Astrocyte of the spinal cord (primary cell): ENCODE measurements around the gene SHOC2.
"Not testable (repeated sequence)": the region's sequence is repeated elsewhere in the genome, so short reads cannot be mapped to it uniquely, and the experiment has no call there.

Source experiments
- DNase-seq: peaks from one replicate; pipeline ENCODE4 v3.0.0; 2011; ENCODE audit warnings: low read depth, low spot score
- H3K4me3 ChIP-seq: 2 replicates; pipeline ENCODE4 v1.5.1; 2011; ENCODE audit warnings: low read depth, mild to moderate bottlenecking, low read length, moderate library complexity
- in situ Hi-C: cut with HindIII; loops from 2 replicates; pipeline ENCODE4 v1.10.0; 2017; ENCODE audit warnings: low sequenced_read_pairs
- TF ChIP-seq, protein P1 (sequence below): IDR thresholded peaks from 2 replicates; pipeline ENCODE4 v1.5.1; 2012; ENCODE audit warnings: low read depth, mild to moderate bottlenecking, low read length, inconsistent platforms

The SHOC2 gene

DNA sequence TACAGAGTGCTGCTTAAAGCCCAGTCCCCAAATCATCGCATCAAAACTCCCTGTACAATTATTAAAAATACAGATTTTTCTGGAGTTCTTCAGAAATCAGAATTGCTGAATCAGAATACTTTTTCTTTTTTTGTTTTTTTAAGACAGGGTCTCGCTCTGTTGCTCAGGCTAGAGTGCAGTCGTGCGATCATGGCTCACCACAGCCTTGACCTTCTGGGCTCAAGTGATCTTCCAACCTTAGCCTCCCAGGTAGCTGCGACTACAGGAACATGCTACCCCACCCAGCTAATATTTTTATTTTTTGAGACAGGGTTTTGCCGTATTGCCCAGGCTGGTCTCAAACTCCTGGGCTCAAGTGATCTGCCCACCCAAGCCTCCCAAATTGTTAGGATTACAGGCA, 4.4 kb upstream of the SHOC2 start:
- no peak overlapping the region for H3K4me3 ChIP-seq
- DNase-seq = no peak
- TF ChIP-seq, protein P1, sequence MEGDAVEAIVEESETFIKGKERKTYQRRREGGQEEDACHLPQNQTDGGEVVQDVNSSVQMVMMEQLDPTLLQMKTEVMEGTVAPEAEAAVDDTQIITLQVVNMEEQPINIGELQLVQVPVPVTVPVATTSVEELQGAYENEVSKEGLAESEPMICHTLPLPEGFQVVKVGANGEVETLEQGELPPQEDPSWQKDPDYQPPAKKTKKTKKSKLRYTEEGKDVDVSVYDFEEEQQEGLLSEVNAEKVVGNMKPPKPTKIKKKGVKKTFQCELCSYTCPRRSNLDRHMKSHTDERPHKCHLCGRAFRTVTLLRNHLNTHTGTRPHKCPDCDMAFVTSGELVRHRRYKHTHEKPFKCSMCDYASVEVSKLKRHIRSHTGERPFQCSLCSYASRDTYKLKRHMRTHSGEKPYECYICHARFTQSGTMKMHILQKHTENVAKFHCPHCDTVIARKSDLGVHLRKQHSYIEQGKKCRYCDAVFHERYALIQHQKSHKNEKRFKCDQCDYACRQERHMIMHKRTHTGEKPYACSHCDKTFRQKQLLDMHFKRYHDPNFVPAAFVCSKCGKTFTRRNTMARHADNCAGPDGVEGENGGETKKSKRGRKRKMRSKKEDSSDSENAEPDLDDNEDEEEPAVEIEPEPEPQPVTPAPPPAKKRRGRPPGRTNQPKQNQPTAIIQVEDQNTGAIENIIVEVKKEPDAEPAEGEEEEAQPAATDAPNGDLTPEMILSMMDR = no peak
- in situ Hi-C loops = no loop called here

DNA sequence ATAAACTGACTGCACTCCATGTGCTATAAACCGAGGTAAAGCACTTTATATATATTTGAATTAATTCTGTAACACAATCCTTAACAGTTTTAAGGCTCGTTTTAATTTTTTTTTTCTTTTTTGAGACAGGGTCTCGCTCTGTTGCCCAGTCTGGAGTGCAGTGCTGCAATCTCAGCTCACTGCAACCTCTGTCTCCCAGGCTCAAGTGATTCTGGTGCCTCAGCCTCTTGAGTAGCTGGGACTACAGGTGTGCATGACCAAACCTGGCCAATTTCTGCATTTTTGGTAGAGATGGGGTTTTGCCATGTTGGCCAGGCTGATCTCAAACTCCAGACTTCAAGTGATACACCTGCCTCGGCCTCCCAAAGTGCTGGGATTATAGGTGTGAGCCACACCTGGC, 3.8 kb upstream of the SHOC2 start:
- H3K4me3 ChIP-seq, DNase-seq, in situ Hi-C loops: not testable (repeated sequence)

DNA sequence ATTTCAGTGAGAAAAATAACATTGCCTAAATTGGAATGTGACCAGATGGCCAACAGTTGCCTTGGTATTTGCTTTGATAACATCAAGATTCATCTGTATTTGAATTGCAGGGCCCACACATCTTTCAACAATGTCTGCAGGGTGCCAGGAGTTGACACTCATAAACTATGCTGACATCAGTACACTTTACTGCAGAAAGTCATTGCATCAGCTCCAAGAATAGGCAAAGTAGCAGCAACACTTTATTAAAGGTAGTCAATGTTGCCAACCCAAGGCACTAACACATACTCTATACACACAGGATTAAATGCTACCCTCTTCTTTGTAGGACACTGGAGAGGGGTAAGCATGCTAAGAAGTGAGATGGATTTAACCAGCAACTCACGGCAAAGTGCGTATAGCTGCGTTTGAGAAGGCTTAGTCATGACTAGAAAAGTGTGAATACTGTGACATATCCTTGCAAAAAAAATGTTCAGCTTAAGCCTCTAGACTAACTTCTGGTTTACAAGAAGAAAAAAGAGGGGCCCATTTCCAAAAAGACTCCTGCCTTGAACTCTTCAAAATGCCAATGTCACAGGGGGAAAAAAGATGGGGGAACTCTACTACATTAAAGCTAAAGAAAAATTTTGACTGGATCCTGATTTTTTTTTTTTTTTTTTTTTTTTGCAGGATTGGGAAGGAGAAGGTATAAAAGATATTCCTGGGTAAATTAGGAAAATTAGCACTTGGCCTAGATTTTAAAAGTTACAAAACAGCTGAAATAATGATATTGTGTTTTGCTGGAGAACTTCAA, 2.7 kb upstream of the SHOC2 start:
- TF ChIP-seq, protein P1 = no peak
- in situ Hi-C loops = no loop called here
- peak; percentile 82 for DNase-seq
- H3K4me3 ChIP-seq = no peak overlapping the region

DNA sequence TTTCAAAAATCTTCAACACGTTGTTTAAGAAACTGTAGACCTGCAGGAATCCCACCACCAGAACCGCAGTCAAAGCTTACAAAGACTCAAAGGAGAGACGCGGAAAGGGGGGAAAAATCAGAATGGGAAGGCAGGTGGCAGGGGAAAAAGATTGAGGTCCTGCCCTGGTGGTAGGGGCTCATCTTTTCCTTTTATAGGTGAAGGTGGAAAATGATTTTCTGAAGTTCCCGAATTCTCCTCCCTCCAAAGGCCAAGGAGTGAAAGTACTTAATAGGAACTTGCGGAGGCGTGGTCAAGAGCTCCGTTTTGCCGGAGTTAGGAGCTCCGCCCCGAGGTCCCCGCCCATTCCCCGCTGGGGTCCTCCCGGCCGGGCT, 1.1 kb upstream of the SHOC2 start:
- in situ Hi-C loops = no loop called here
- TF ChIP-seq, protein P1 = no peak
- DNase-seq = peak; percentile 98
- H3K4me3 ChIP-seq = peak overlapping the region; percentile 80

DNA sequence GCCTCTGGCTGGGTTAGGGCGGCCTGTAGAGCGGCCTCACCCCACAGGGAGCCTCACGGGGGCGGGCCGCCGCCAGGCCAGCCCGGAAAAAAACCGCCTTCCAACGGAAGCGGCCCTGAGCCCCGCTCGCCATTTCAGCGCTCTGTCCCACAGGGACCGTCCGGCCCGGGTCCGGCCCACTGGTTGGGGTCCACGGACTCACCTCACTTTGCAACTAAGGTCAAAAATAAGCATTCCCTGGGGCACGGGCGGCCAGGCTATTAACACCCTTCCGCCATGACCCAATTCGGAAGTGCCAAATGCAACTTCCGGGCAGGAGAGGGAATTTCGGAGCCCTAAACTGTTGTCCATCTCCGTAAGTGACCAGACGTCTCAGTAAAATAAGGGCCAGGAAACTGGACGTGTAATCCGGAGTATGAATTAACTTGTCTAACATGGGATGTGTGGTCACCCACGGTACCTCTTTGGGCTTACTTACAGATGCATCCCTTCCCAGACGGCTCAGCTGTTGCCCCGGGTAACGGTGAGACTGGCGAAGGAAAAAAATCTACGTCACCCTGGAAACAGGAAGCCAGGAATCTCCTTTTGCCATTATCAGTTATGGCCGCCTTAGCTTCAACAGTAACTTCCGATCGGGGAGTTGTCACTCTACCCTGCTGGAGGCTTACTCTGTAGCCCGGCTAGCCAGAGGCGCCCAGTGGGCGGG, 608 bp upstream of the SHOC2 start, which contains the start of gene BBIP1:
BBIP1 (minus strand) TSS at position 538 of the 706 bp plus-strand sequence. CDS start 1,023 bp downstream, outside the sequence.
- DNase-seq = peak; percentile 100
- in situ Hi-C loops = no loop called here
- H3K4me3 ChIP-seq = peak within 1 kb of the TSS; percentile 87
- TF ChIP-seq, protein P1 = no peak

DNA sequence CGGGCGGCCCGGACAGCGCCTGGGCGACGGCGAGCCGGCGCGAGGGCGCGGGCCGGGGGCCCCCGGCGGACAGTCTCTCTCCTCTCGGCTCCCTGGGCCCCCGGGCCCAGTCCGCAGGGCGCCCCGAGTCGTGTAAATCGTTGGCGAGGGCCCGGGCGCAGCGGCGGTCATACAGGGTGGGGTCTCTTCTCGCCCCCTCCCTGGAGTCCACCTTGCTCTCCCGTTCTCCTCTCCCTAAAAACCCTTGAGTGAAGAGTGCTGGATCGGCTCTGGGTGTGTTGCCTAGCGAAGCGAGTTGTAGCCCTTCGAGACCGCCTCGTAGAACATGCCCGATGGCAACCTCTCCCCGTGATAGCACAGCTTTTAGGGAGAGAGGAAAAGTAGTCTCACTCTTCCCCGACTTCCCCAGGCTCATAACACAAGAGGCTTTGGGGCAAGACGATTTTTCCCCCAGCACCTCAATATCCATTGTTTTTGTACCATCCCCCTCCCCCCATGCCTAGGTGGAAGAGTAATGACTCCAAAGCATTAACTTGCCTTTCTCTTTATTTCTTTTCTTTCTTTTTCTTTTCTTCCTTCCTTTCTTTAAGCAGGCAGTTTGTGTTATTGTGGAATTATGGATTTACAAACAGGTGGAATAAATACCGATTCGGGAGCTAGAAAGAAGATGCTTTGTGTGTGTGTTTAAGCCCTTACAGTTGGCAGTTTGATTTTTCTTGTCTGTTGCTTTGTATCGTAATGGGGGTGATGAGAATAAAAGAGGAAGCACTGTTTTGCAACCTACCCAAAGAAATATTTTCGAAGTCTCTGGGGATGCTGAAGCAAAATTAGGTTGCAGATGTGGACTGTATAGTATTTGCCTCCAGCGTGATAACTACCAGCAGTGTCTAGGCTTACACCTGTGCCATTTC, 822 bp downstream of the SHOC2 start:
- peak overlapping the region; percentile 87 for H3K4me3 ChIP-seq
- peak; percentile 42 for DNase-seq
- in situ Hi-C loops = no loop called here
- TF ChIP-seq, protein P1 = no peak
